Fibroblast of villous mesenchyme (primary cell): ENCODE measurements around the gene SLC45A1. TPM values are rescaled to one million over a fixed set of nuclear protein-coding genes. Genes with fewer than 3 reads are reported as not detected.
A peak's percentile ranks its signal among the peaks of the same experiment; 100 is the strongest.

Experiments used
- DNase-seq: peaks from one replicate; pipeline ENCODE4 v3.0.0-alpha.2; 2010; ENCODE audit warnings: low read depth
- H3K4me3 ChIP-seq: 2 replicates; pipeline ENCODE4 v1.5.1; 2011; ENCODE audit warnings: low read depth, mild to moderate bottlenecking, low read length
- CTCF ChIP-seq: IDR thresholded peaks from 2 replicates; pipeline ENCODE4 v1.5.1; 2012; ENCODE audit warnings: low read depth, mild to moderate bottlenecking, low read length; ENCODE audit not compliant: insufficient read depth
- total RNA-seq: library from RNA; depleted of rRNA; stranded (reverse); fragments of >200 nt; gene quantifications from 2 replicates; pipeline ENCODE4 v1.2.3, GENCODE V29; 2012

Gene SLC45A1
- total RNA-seq, 1 donor: 0.86 TPM

GRCh38 chr1:8370046-8370881 lies 52.4 kb downstream of the SLC45A1 start:
- TF ChIP-seq CTCF: no peak
- peak; percentile 61 for DNase-seq
- H3K4me3 ChIP-seq: no peak overlapping the region

GRCh38 chr1:8370905-8371315 lies 53.0 kb downstream of the SLC45A1 start:
- no peak for TF ChIP-seq CTCF
- no peak for DNase-seq
- H3K4me3 ChIP-seq: no peak overlapping the region

GRCh38 chr1:8371372-8371991 lies 53.6 kb downstream of the SLC45A1 start:
- H3K4me3 ChIP-seq: no peak overlapping the region
- DNase-seq: no peak
- TF ChIP-seq CTCF: no peak

- DNase-seq: no peak
- no peak for TF ChIP-seq CTCF
- H3K4me3 ChIP-seq: no peak overlapping the region
These were observed 55.2 kb downstream of the SLC45A1 start for GRCh38 chr1:8373125-8373524.

- no peak for TF ChIP-seq CTCF
These were observed 55.8 kb downstream of the SLC45A1 start for GRCh38 chr1:8373581-8374241.

GRCh38 chr1:8374356-8374755 lies 56.4 kb downstream of the SLC45A1 start:
- TF ChIP-seq CTCF: no peak
- DNase-seq: no peak
- H3K4me3 ChIP-seq: no peak overlapping the region

More at GRCh38 chr1:8373581-8374241, 55.8 kb downstream of the SLC45A1 start:
- peak; percentile 90 for DNase-seq
- no peak overlapping the region for H3K4me3 ChIP-seq
